MM.1S (cell line): ENCODE data around the gene TMC1.

ENCODE experiments used
- CTCF ChIP-seq: fragments of 300-600 bp; sonication (generic); IDR thresholded peaks from 2 replicates; pipeline ENCODE4 v1.5.1; 2016; ENCODE audit warnings: antibody characterized with exemption, low read length, mixed read lengths
- EZH2 ChIP-seq: fragments of 300-600 bp; sonication (generic); optimal IDR thresholded peaks from 2 replicates; pipeline ENCODE3; 2017; ENCODE audit warnings: low read depth, mild to moderate bottlenecking, antibody characterized with exemption, low read length, mixed read lengths

- TF ChIP-seq CTCF, result no peak
- no peak for TF ChIP-seq EZH2
Measured at GRCh38 chr9:72836790-72837189, 315.4 kb downstream of the TMC1 start.
